Measurements from ENCODE around the gene HOXC6.

Gene HOXC6

GRCh38 chr12:54039417-54040147, 11.3 kb downstream of the HOXC6 start (continued):
- TF ChIP-seq PATZ1 (tag by site-specific recombination; IDR thresholded peaks at IDR 0.05) (peak; percentile 82; the same call in 1 of the 2 replicates), ZNF423 (tag by site-specific recombination; IDR thresholded peaks at IDR 0.05) (peak; percentile 65; the same call in 1 of the 2 replicates), ZNF155 (tag by site-specific recombination; IDR thresholded peaks at IDR 0.05) (no peak), ZNF146 (tag by site-specific recombination; IDR thresholded peaks at IDR 0.05) (no peak), ZNF211 (tag by site-specific recombination; IDR thresholded peaks at IDR 0.05; ENCODE audit: low read depth) (no peak), PRDM1 (tag by site-specific recombination; IDR thresholded peaks at IDR 0.05) (peak; percentile 89), ZNF645 (tag by site-specific recombination; IDR thresholded peaks at IDR 0.05) (no peak), ZNF585B (tag by site-specific recombination; IDR thresholded peaks at IDR 0.05) (no peak), KLF7 (tag by site-specific recombination; IDR thresholded peaks at IDR 0.05; ENCODE audit: borderline replicate concordance) (peak; percentile 78; the same call in 1 of the 2 replicates), ZNF354C (tag by site-specific recombination; IDR thresholded peaks at IDR 0.05; ENCODE audit: borderline replicate concordance, low read depth) (no peak), ZXDB (tag by site-specific recombination; IDR thresholded peaks at IDR 0.05) (peak; percentile 16), ZSCAN23 (tag by site-specific recombination; IDR thresholded peaks at IDR 0.05) (no peak), ZNF777 (tag by site-specific recombination; IDR thresholded peaks at IDR 0.05; ENCODE audit: borderline replicate concordance) (no peak), ZNF544 (tag by site-specific recombination; IDR thresholded peaks at IDR 0.05) (no peak), OSR2 (tag by site-specific recombination; IDR thresholded peaks at IDR 0.05) (no peak), ZBTB48 (tag by site-specific recombination; IDR thresholded peaks at IDR 0.05) (peak; percentile 87), ZSCAN18 (tag by site-specific recombination; IDR thresholded peaks at IDR 0.05) (no peak), ZNF677 (tag by site-specific recombination; IDR thresholded peaks at IDR 0.05) (no peak), BCL11A (tag by site-specific recombination; IDR thresholded peaks at IDR 0.05; ENCODE audit: low read depth) (no peak; the same call in none of the 2 replicates), ZNF416 (tag by site-specific recombination; IDR thresholded peaks at IDR 0.05) (no peak), ZNF664 (tag by site-specific recombination; IDR thresholded peaks at IDR 0.05) (no peak), ZNF600 (tag by site-specific recombination; IDR thresholded peaks at IDR 0.05) (no peak), ZNF549 (tag by site-specific recombination; IDR thresholded peaks at IDR 0.05) (no peak), ZNF776 (tag by site-specific recombination; IDR thresholded peaks at IDR 0.05; ENCODE audit: borderline replicate concordance) (no peak), ZNF132 (tag by site-specific recombination; IDR thresholded peaks at IDR 0.05; ENCODE audit: borderline replicate concordance) (no peak), ZNF629 (tag by site-specific recombination; IDR thresholded peaks at IDR 0.05) (0 out of 2 replicates have a peak, but pooled peaks have one; percentile 7), ZNF19 (tag by site-specific recombination; IDR thresholded peaks at IDR 0.05; ENCODE audit: low read depth) (no peak), ZBTB20 (tag by site-specific recombination; IDR thresholded peaks at IDR 0.05) (no peak), ZNF610 (tag by site-specific recombination; IDR thresholded peaks at IDR 0.05; ENCODE audit: borderline replicate concordance) (no peak), ZNF18 (tag by site-specific recombination; IDR thresholded peaks at IDR 0.05) (no peak), ZNF530 (tag by site-specific recombination; IDR thresholded peaks at IDR 0.05; ENCODE audit: low read depth) (no peak), BCL6B (tag by site-specific recombination; IDR thresholded peaks at IDR 0.05) (no peak), ZNF24 (tag by site-specific recombination; IDR thresholded peaks at IDR 0.05) (no peak; the same call in 1 of the 2 replicates), ZNF169 (tag by site-specific recombination; IDR thresholded peaks at IDR 0.05) (no peak), ZSCAN16 (tag by site-specific recombination; IDR thresholded peaks at IDR 0.05) (no peak)
